GM21619 (cell line): ENCODE measurements around the gene SMAGP.

ENCODE experiments used
- ATAC-seq: cut with Tn5 transposase; IDR thresholded peaks from one replicate; pipeline ENCODE4 v1.9.1; 2021; ENCODE audit not compliant: unreplicated experiment

The SMAGP gene

GRCh38 chr12:51198568-51199365, 71.4 kb downstream of the SMAGP start:
- no peak for ATAC-seq

DNA sequence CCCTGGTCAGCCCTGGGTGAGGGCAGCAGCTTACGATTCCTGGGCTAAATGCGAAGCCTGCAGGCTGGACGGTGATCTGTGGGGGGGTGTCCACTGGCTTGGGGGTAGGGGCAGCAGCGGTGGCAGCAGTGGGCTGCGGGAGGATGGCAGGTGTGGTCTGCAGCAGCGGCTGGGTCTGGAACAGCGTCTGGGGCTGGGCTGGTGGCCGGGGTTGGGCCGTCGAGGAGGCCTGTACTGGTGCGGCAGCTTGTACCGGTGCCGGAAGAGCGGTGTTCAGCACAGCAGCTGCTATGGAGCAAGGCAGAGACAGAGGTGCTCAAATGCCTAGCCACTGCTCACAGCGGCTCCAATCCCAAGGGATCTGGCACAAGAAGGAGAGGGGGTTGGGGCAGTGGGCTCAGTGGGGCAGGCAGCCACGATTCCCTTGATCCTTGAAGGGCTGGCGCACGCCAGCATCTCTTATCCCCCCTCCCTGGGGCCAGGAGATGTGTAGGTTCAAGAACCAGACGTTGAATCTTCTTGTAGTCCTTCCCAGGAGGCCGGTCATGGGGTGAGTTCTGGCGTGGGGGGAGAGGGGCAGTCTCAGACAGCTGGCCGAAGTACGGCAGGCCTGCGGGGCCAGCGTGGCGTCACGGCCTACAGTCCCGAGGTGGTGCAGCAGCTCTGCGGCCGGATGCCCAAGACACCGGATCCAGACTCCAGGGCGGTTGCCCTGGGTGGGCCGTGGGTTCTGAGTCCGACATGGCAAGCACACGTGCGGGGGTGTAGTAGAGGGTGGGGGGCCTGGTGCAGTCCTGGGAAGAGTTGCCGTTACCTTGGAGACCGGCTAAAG, 72.3 kb downstream of the SMAGP start:
- no peak for ATAC-seq

GRCh38 chr12:51196547-51196946, 73.7 kb downstream of the SMAGP start:
- ATAC-seq: no peak

DNA sequence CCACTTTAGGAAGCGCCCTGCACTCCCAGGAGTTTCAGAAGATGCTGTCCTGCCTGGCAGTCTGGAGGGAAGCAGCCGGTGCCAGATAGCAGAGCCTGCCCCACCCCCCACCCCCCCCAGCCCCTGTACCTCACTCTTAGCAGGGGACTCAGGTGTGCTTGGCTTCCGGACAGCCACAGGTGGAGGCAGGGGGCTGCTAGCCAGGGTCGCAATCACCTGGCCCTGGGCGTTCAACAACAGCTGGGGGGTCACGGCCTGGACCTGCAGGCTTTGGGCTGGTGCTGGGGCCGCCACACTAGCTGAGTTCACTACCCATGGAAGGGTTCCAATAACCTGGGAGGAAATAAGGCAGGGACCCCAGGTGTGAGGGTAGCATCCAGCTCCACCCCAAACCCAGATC, 74.4 kb downstream of the SMAGP start:
- ATAC-seq: no peak
